ENCODE data around the gene XRN1.
"Not testable (repeated sequence)": the region's sequence is repeated elsewhere in the genome, so short reads cannot be mapped to it uniquely, and the experiment has no call there.

XRN1 gene

DNA sequence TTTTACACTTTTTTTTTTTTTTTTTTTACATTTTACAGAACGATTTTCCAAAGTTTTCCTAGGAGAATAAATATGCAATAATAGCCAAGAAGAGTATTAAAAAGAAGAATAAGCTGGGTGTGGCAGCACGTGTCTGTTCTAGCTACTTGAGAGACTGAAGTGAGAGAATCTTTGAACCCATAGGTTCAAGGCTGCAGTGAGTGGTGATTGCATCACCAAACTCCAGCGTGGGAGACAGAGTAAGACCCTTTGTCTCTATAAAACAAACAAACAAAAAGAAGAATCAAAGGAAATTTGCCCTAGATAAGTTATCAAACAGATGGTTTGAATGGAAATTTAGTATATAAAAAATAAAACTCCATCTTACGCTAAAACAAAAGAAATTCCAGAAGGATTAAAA lies 13.3 kb downstream of the XRN1 start:
- no peak for DNase-seq (ENCODE audit: low read depth in 2 of 2)

DNA sequence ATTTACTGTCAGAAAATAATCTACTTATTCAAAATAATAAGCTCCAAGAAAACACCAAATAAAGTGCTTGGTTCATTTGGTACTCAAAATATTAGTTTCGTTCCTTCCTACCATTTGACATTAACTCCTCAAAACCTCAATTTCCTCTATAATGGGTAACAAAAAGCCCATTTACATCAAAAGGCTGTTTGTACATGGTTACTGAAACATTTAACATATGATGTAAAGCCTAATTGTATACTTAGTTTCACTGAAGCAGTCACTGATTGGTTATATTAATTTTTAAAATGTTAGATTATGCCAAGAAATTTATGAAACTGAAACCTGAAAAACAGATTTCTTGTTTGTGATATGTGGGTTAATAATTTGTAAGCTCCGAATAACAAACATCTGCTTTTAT lies 14.7 kb downstream of the XRN1 start:
- no peak for DNase-seq (ENCODE audit: low read depth in 2 of 2)

DNA sequence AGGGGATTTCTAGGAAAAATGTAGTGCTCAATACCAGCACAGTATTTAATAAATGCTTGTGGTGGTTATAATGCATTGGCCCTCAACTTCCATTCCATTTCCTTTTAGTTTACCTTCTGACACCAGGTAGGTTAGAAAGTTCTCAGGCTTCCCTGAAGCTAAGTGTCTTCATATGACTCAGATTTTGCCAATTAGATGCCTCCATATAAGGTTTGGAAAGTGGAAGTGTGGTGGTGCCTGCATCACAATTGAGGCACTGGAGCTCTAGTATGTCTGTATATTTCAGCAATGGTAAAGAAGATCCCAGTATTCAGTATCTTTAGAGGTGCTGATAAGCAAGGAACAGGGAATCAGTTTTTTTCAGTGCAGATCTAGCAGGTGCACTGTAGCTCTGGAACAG lies 18.3 kb downstream of the XRN1 start:
- DNase-seq (ENCODE audit: low read depth in 2 of 2): no peak

DNA sequence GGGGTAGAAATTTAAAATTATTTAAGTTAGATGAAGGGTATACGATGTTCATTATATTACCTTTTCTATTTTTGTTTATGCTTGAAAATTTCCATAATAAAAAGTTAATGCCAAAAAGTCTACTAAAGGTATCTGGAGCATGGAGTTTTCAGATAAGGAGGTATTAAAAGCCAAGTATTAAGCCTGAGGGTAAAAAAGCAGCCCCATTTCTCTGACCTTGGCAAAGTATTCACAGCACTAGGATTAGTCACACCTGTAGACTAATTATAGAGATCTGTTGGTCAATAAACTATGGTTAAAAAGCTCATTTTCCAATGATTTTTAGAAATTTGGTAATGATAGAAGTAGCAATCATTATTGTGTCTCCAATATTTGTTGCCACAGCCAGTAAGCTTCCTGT lies 23.1 kb downstream of the XRN1 start:
- DNase-seq (ENCODE audit: low read depth in 2 of 2): no peak

DNA sequence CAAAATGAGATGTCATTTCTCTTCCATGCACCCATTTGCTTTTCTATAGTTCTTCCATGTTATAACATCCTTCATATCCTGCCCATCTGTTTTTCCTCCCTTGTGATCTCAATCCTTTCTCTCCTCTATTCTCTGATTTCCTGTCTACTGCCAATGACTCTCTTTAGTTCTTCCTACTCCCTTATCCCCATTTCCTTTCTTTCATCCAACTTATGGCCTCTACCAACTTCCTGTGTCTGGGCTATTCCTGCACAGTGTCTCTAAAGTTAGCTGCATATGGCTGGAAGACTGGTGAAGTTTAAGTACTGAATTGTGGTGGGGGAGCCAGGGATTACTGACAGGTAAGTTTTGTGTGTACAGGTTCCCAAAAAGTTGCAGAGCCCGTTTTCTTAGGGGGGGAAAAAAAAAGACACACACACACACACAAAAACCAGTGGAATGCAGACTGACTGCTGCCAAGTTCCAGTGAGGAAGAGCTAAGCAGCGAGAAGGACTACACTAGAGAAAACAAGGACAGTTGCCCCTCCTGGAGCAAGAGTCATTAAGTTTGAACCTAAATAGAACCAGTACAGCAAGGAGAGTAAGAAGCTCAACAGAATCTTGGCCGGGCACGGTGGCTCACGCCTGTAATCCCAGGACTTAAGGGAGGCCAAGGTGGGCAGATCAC lies 28.8 kb downstream of the XRN1 start:
- no peak for DNase-seq (ENCODE audit: low read depth in 2 of 2)

DNA sequence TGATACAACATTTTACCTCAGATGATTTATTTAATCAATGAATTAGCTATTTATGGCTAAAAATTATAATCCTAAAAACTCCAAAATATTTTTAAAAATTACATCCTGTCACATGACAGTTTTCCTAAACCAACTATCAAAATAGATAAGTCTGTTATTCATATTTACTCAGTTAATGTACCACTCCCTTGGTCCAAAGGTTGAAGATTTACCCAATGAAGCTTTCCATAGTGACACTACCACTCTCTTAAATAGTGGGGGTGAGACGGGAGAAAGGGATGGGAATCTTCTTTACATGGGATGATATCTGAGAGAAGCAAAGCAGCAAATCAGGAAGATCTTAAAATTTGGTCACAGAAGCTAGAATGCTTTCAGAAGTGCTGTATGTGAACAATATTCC lies 30.5 kb downstream of the XRN1 start:
- no peak for DNase-seq (ENCODE audit: low read depth in 2 of 2)

DNA sequence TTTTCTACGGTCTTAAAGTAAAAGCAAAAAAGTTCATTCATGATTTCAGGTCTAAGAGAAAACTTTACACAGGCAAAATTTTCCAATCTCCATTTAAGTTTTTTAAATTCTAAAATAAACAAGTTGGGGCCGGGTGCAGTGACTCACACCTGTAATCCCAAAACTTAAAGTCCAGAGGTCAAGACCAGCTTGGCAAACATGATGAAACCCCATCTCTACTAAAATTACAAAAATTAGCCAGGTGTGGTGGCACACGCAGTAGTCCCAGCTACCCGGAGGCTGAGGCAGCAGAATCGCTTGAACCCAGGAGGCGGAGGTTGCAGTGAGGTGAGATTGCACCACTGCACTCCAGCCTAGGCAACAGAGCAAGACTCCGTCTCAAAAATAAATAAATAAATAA lies 47.3 kb downstream of the XRN1 start:
- DNase-seq (ENCODE audit: low read depth in 2 of 2): not testable (repeated sequence)

DNA sequence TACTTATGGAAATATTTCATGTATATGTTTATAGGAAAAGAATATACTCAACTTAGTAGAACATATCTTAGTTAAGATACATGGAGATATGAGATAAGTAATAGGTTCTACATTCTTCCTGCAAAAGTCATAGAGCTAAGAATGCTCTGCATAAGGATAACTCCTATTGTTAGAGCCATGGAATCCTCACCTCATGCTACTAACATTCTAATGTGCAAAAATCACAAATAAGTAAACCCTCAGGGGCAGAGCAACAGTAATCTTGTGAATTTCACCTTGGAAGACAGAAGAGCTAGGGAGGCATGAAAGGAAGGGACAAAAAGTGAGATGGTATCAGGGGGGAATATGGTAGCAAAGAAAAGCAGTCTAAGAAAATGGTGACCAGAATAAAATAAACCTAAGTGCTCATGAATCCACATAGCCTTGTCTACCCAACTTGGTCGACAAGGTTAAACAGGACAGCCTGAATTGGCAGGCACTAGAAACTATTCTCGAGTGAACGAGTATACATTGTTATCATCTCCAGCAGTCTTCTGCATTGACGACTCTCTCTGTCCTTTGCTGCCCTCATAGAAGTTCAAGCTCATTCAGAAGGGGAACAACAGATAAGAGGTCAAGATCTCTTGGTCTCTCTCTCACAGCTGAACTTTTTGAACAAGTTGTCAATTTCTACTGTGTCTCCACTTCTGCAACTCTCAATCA lies 52.8 kb downstream of the XRN1 start:
- DNase-seq (ENCODE audit: low read depth in 2 of 2): no peak

DNA sequence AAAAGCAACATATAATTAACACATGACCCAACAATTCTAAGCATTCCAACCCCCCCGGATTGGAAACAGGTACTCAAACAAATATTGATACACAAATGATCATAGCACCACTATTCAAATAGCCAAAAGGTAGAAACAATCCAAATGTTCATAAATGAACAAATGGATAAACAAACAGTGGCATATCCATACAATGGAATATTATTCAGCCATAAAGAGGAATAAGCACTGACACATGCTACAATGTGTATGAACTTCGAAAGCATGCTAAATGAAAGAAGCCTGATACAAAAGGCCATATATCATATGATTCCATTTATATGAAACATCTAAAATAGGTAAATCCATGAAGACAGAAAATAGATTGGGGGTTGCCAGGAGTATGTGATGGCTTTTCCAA lies 62.8 kb downstream of the XRN1 start:
- no peak for DNase-seq (ENCODE audit: low read depth in 2 of 2)

DNA sequence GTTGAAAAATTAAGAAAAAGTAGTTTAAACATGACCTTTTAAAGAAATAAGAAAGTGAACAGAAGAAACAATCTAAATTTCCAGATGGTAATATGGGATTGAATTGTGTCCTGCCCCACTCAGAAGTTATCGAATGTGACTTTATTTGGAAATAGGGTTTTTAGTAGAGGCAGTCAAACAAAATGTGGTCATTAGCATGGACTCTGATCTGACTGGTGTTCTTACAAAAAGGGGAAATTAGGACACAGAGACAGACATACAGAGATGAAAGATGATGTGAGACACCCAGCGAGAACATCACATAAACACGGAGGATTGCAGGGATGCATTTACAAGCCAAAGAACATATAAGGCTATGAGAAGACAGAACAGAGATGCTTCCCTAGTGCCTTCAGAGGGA lies 73.2 kb downstream of the XRN1 start:
- no peak for DNase-seq (ENCODE audit: low read depth in 2 of 2)

DNA sequence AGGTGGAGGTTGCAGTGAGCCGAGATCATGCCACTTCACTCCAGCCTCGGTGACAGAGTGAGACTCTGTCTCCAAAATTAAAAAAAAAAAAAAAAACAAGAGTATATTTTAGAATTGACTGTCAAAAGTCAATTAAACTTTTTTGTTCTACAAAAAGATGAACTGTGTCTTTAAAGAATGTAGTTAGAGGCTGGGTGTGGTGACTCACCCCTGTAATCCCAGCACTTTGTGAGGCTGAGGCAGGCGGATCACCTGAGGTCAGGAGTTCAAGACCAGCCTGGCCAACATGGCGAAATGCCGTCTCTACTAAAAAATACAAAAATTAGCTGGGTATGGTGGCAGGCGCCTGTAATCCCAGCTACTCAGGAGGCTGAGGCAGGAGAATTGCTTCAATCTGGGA lies 78.3 kb downstream of the XRN1 start:
- DNase-seq (ENCODE audit: low read depth in 2 of 2): not testable (repeated sequence)

DNA sequence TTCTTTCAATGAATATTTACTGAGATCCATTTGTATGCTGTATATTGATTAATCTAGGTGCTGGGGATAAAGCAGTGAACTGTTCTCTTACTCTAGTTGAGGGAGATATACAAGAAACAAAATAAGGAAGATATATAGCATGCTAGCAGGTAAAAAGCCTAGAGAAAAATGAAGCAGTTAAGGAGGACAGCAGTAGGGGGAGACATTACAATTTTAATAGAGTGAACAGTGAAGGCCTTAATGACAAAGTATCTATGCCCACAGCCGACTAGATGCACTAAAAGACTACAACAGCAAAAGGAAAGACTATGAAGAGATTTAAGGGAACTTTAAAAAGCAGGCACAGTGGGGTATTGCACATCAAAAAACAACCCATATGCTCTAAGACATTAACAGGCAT lies 81.4 kb downstream of the XRN1 start:
- no peak for DNase-seq (ENCODE audit: low read depth in 2 of 2)

DNA sequence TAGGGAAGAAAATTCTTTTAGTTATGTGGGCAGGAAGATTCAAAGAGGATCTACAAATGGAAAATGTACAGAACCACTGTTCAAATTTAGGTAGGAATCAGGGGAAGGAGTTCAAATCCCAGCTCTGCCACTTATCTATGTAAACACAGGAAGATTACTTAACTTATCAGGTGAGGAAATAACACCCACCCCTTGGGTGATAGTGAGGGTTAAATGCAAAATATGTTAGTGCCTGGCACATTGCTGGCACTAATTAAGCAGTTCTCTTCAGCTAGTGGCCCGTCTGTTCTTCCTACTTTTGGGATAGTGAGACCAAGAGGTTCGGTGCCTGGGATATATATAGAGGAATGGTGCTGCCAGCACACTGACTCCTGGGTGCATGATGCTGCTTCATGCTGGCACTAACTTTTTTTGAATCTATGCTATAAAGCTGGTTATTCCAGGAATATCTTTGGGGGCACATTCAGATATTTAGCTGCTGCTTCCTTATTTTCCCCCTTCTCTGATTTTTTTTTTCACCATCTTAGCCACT lies 83.8 kb downstream of the XRN1 start:
- no peak for DNase-seq (ENCODE audit: low read depth in 2 of 2)

DNA sequence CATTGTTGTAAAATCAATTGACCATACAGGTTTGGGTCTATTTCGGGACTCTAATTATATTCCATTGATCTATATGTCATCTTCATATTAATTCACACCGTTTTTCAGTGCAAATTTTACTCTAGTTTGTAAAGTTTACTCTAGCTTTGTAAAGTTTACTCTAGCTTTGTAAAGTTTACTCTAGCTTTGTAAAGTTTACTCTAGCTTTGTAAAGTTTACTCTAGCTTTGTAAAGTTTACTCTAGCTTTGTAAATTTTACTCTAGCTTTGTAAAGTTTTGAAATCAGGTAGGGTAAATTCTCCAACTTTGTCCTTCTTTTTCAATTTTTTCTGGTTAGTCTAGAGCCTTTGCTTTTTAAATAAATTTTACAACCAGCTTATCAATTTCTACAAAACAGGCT lies 84.4 kb downstream of the XRN1 start:
- not testable (repeated sequence) for DNase-seq (ENCODE audit: low read depth in 2 of 2)

DNA sequence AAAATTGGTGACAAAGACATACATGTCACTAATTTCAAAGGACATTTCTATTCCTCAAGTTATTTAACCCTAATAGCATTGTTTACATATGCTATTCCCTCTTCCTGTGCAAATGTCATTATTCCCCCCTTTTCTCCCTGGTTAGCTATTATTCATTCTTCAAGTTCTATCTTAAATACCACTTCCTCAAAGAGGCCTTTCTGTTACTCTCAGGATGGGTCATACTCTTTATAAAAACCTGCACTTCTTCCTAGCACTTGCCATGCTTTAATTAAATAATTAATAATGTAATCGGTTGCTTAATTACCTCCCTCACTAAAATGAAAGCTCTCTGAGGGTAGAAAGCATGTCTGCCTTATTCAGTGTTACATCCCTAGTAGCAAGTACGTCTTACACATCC lies 88.5 kb downstream of the XRN1 start:
- DNase-seq (ENCODE audit: low read depth in 2 of 2): no peak

DNA sequence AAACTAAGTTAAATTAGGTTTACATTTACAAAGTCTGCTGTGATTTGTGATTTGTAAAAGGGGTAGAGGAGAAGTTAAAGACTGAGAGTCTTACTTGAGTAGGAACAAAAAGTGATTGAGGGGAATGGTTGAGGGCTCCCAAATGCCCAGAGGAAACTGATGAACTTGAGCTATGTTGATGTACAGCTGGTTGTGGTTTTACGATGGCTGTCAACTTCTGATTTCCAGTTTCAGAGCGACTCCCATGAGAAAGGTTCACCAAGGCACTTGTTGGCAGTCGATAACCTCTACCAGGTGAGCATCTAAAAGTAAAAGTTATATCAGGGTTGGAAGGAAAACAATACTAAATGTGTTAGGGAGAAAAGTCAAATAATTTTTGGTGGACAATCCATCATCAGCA lies 91.0 kb downstream of the XRN1 start:
- DNase-seq (ENCODE audit: low read depth in 2 of 2): no peak

DNA sequence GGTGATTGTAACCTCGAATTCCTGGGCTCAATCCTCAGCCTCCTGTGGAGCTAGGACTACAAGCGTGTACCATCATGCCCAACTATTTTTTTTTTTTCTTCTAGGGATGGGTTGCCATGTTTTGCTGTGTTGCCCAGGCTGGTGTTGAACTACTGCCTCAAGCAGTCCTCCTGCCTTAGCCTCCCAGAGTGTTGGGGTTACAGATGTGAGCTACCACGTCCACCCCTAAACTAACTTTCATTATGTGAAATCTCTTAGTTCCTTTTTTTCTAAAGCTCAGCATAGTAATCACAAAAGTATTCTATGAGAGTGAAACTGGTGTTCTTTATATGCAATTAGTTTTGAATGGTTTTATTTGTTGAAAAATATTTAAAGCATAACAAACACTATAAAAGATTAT lies 92.1 kb downstream of the XRN1 start:
- DNase-seq (ENCODE audit: low read depth in 2 of 2): no peak

DNA sequence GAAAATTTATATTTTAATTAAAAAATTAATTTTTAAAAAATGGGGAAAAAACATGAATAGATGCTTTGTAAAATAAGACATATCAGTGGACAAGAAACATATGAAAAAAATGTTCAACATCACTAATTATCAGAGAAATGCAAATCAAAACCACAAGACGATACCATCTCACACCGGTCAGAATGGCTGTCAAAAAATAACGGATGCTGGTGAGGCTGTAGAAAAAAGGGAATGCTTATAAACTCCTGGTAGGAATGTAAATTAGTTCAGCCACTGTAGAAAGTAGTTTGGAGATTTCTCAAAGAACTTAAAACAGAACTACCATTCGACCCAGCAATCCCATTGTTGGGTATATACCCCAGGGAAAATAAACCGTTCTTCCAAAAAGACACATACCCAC lies 93.8 kb downstream of the XRN1 start:
- no peak for DNase-seq (ENCODE audit: low read depth in 2 of 2)

DNA sequence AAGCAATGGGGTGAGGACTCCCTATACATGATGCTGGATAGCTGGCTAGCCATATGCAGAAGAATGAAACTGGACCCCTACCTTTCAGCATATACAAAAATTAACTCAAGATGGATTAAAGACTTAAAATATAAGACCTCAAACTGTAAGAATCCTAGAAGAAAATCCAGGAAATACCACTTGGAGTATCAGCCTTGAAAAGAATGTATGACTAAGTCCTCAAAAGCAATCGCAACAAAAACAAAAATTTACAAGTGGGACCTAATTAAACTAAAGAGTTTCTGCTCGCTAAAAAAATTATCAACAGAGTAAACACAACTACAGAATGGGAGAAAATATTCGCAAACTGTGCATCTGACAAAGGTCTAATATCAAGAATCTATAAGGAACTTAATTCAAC lies 94.3 kb downstream of the XRN1 start:
- DNase-seq (ENCODE audit: low read depth in 2 of 2): no peak

DNA sequence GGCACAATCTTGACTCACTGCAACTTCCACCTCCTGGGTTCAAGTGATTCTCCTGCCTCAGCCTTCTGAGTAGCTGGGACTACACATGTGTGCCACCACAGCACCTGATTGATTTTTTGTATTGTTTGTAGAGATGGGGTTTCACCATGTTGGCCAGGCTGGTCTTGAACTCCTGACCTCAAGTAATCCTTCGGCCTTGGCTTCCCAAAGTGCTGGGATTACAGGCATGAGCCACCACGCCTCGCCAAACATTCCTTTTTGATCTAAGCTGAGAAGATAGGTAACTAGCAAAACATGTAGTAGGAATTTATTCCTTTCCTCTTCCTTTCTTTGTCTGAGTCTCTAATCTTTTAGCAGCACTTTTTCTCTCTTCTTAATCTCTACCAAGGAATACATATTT lies 95.1 kb downstream of the XRN1 start:
- not testable (repeated sequence) for DNase-seq (ENCODE audit: low read depth in 2 of 2)

DNA sequence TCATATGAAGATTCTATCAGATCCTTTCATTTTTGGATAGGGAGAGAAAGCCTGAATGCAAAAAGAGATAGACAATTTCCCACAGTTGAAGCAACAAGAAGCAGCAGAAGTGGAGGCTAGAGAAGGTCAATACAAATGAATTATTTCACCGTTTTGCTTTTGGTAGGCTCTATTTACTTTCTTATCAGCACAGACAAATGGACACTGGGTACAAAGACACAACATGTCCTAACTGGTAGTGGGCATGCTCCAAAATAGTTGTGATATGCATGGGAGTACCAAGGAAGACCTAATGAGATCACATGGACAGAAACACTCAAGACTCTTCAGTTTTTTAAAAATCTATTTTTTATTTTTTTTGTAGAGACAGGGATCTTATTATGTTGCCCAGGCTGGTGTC lies 99.4 kb downstream of the XRN1 start:
- no peak for DNase-seq (ENCODE audit: low read depth in 2 of 2)

DNA sequence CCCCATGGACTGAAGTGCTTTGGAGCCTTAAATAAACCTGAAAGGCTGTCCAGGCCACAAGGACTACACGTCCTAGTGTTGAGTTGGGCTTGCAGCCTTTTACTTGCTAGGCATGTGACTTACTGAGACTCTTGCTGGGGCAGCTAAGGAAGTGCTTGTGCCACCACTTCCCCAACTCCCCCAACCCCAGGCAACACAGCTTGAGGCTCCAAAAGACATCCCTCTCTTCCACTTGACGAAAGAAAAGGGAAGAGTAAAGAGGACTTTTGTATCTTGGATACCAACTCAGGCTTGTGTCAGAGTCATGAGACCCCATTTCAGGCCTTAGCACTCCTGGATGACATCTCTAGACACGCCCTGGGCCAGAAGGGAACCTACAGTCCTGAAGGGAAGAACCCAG lies 109.8 kb downstream of the XRN1 start:
- DNase-seq (ENCODE audit: low read depth in 2 of 2): no peak

DNA sequence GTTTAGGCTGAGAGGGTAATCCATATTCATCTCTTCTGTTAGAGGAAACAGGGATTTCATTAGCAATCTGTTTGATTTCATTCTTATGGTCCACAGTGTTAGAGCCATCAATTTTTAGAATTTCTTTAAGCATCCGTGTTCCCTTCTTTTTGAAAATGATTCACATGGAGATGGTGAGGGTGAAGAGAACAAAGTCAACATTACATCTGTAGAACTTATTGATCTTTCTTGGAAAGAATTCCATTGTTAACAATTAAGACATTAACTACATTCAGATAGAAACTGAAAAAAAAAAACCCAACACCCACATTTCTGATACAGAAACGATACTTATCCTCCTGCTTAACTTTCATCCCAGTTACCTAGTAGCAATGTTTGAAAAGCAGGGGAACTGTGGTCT lies 115.4 kb downstream of the XRN1 start:
- DNase-seq (ENCODE audit: low read depth in 2 of 2): no peak
